ENCODE results near the gene NOS1AP.

- TF ChIP-seq SUZ12 (IDR thresholded peaks at IDR 0.05; ENCODE audit: extremely low read depth, insufficient read depth, insufficient read length), result no peak
- TF ChIP-seq YY1 (IDR thresholded peaks at IDR 0.05; ENCODE audit: insufficient read depth, insufficient read length), result no peak
- no peak for TF ChIP-seq ZNF274 (IDR thresholded peaks at IDR 0.05; ENCODE audit: low read depth, low read length)
Measured at GRCh38 chr1:162062542-162063015, 6.9 kb upstream of the NOS1AP start.
